Measurements from ENCODE around the gene DBH.

The DBH gene

GRCh38 chr9:133684121-133684935 lies 48.2 kb downstream of the DBH start:
- Histone ChIP-seq H3K4me1 (ENCODE audit: control extremely low read depth in 1 of 4, control insufficient read depth in 4 of 4, insufficient read depth in 4 of 4, low read length in 3 of 4) (no peaks in the 10 kb centered on the region), H3K36me3 (ENCODE audit: control insufficient read depth in 4 of 4, insufficient read depth in 4 of 4, low read length in 3 of 4) (no peaks in the 10 kb centered on the region), H3K27me3 (replicated peaks in 2 of 5; ENCODE audit: control insufficient read depth in 4 of 5, insufficient read depth in 5 of 5, low read length in 4 of 5) (peaks cover 0 to 2% (median 0%) of the 10 kb centered on the region in 5 experiments), H3K4me3 (ENCODE audit: control insufficient read depth in 1 of 7, extremely low read depth in 1 of 7, insufficient read depth in 4 of 7, low read depth in 2 of 7, low read length in 6 of 7) (no peak overlapping the region), H3K9me3 (ENCODE audit: control extremely low read depth in 1 of 5, control insufficient read depth in 4 of 5, insufficient read depth in 2 of 5, low read depth in 1 of 5, low read length in 4 of 5) (no peaks in the 10 kb centered on the region), H3K27ac (ENCODE audit: insufficient read depth in 1 of 2, low read depth in 1 of 2, low read length in 2 of 2, poor library complexity in 1 of 2, severe bottlenecking in 2 of 2) (no peak overlapping the region)
- CTCF ChIA-PET = interaction anchor here (1.2 kb wide), 1 partner anchor 17 kb away, joined by 3 read pairs; no protein-coding TSS in a partner anchor
- no peak for DNase-seq
- WGBS (ENCODE audit: insufficient coverage) = 97% methylated on average over 21 of the region's 26 CpGs
- POLR2A ChIA-PET = no interaction called here

GRCh38 chr9:133684936-133685361 lies 48.8 kb downstream of the DBH start:
- 94% methylated on average over 14 of the region's 17 CpGs for WGBS (ENCODE audit: insufficient coverage)
- Histone ChIP-seq H3K27me3 (replicated peaks in 2 of 5; ENCODE audit: control insufficient read depth in 4 of 5, insufficient read depth in 5 of 5, low read length in 4 of 5) (peaks cover 0 to 2% (median 0%) of the 10 kb centered on the region in 5 experiments), H3K4me3 (ENCODE audit: control insufficient read depth in 1 of 7, extremely low read depth in 1 of 7, insufficient read depth in 4 of 7, low read depth in 2 of 7, low read length in 6 of 7) (no peak overlapping the region), H3K4me1 (ENCODE audit: control extremely low read depth in 1 of 4, control insufficient read depth in 4 of 4, insufficient read depth in 4 of 4, low read length in 3 of 4) (no peaks in the 10 kb centered on the region), H3K9me3 (ENCODE audit: control extremely low read depth in 1 of 5, control insufficient read depth in 4 of 5, insufficient read depth in 2 of 5, low read depth in 1 of 5, low read length in 4 of 5) (no peaks in the 10 kb centered on the region), H3K36me3 (ENCODE audit: control insufficient read depth in 4 of 4, insufficient read depth in 4 of 4, low read length in 3 of 4) (no peaks in the 10 kb centered on the region), H3K27ac (ENCODE audit: insufficient read depth in 1 of 2, low read depth in 1 of 2, low read length in 2 of 2, poor library complexity in 1 of 2, severe bottlenecking in 2 of 2) (no peak overlapping the region)
- ChIA-PET CTCF (interaction anchor here (0.8 kb wide), 1 partner anchor 12 kb away, joined by 3 read pairs; no protein-coding TSS in a partner anchor), POLR2A (no interaction called here)
- DNase-seq = no peak

GRCh38 chr9:133685653-133686609 lies 49.8 kb downstream of the DBH start:
- no peak overlapping the region for H3K27ac ChIP-seq (ENCODE audit: insufficient read depth in 1 of 2, low read depth in 1 of 2, low read length in 2 of 2, poor library complexity in 1 of 2, severe bottlenecking in 2 of 2)
- H3K4me3 ChIP-seq (ENCODE audit: control insufficient read depth in 1 of 7, extremely low read depth in 1 of 7, insufficient read depth in 4 of 7, low read depth in 2 of 7, low read length in 6 of 7) = no peak overlapping the region
- H3K27me3 ChIP-seq (replicated peaks in 2 of 5; ENCODE audit: control insufficient read depth in 4 of 5, insufficient read depth in 5 of 5, low read length in 4 of 5) = peaks cover 0 to 2% (median 0%) of the 10 kb centered on the region in 5 experiments
- no peaks in the 10 kb centered on the region for H3K36me3 ChIP-seq (ENCODE audit: control insufficient read depth in 4 of 4, insufficient read depth in 4 of 4, low read length in 3 of 4)
- no peaks in the 10 kb centered on the region for H3K4me1 ChIP-seq (ENCODE audit: control extremely low read depth in 1 of 4, control insufficient read depth in 4 of 4, insufficient read depth in 4 of 4, low read length in 3 of 4)
- CTCF ChIA-PET = interaction anchor here (0.8 to 1.4 kb wide), 3 partner anchors 12 to 32 kb away, joined by 3 read pairs; no protein-coding TSS in a partner anchor
- POLR2A ChIA-PET = no interaction called here
- no peak for DNase-seq
- WGBS (ENCODE audit: insufficient coverage) = 96% methylated on average over 15 of the region's 18 CpGs
- H3K9me3 ChIP-seq (ENCODE audit: control extremely low read depth in 1 of 5, control insufficient read depth in 4 of 5, insufficient read depth in 2 of 5, low read depth in 1 of 5, low read length in 4 of 5) = no peaks in the 10 kb centered on the region

GRCh38 chr9:133686642-133687575 lies 50.7 kb downstream of the DBH start:
- no peak overlapping the region for H3K27ac ChIP-seq (ENCODE audit: insufficient read depth in 1 of 2, low read depth in 1 of 2, low read length in 2 of 2, poor library complexity in 1 of 2, severe bottlenecking in 2 of 2)
- H3K4me1 ChIP-seq (ENCODE audit: control extremely low read depth in 1 of 4, control insufficient read depth in 4 of 4, insufficient read depth in 4 of 4, low read length in 3 of 4) = no peaks in the 10 kb centered on the region
- 97% methylated on average over 20 of the region's 24 CpGs for WGBS (ENCODE audit: insufficient coverage)
- DNase-seq = no peak
- no peak overlapping the region for H3K4me3 ChIP-seq (ENCODE audit: control insufficient read depth in 1 of 7, extremely low read depth in 1 of 7, insufficient read depth in 4 of 7, low read depth in 2 of 7, low read length in 6 of 7)
- H3K9me3 ChIP-seq (ENCODE audit: control extremely low read depth in 1 of 5, control insufficient read depth in 4 of 5, insufficient read depth in 2 of 5, low read depth in 1 of 5, low read length in 4 of 5) = no peaks in the 10 kb centered on the region
- H3K27me3 ChIP-seq (replicated peaks in 2 of 5; ENCODE audit: control insufficient read depth in 4 of 5, insufficient read depth in 5 of 5, low read length in 4 of 5) = peaks cover 0 to 2% (median 0%) of the 10 kb centered on the region in 5 experiments
- CTCF ChIA-PET = interaction anchor here (1.4 kb wide), 2 partner anchors 11 to 31 kb away, joined by 3 read pairs; no protein-coding TSS in a partner anchor
- no peaks in the 10 kb centered on the region for H3K36me3 ChIP-seq (ENCODE audit: control insufficient read depth in 4 of 4, insufficient read depth in 4 of 4, low read length in 3 of 4)
- POLR2A ChIA-PET = no interaction called here

DNA sequence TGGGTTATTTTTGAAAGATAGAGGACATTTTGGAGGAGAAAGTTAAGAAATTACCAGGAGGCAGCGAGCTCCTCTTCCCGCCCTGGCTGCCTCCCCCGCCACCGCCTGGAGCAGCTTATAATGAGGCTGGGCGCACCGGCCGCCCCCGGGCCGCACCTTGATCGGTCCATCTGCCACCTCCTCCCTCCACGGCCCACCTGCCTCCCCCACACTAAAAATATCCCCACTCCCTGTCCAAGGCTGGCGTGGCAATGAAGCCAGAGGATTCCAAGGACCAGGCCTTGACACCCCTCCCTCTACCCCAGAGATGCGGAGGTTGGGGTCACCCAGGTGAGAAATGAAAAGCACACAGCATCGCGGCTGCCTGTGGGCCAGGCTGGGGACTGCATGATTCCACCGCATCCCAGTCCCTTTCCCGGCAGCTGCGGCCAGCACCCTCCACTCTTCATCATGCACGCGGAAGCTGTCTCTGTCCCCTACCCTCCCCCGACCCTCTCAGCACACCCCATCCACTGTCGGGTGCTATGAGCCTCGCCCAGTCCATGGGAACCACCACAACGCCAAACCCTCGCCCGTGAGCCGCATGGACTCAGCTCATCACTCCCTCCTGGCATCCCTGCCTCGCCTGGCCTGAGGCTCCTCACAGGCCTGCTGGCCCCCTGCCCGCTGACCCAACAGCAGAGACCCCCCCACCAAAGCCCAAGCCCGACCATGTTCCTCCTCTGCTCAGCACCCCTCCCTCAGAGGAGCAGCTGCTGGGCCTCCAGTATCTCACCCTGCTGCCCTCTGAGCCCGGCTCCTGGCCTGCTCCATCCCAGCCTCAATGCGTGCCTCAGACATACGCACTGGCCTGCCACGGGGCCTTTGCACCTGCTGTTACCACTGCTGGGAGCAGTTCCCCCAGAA lies 51.9 kb downstream of the DBH start:
- H3K4me3 ChIP-seq (ENCODE audit: control insufficient read depth in 1 of 7, extremely low read depth in 1 of 7, insufficient read depth in 4 of 7, low read depth in 2 of 7, low read length in 6 of 7) = no peak overlapping the region
- H3K4me1 ChIP-seq (ENCODE audit: control extremely low read depth in 1 of 4, control insufficient read depth in 4 of 4, insufficient read depth in 4 of 4, low read length in 3 of 4) = no peaks in the 10 kb centered on the region
- no peak for DNase-seq
- POLR2A ChIA-PET = no interaction called here
- H3K36me3 ChIP-seq (ENCODE audit: control insufficient read depth in 4 of 4, insufficient read depth in 4 of 4, low read length in 3 of 4) = no peaks in the 10 kb centered on the region
- H3K9me3 ChIP-seq (ENCODE audit: control extremely low read depth in 1 of 5, control insufficient read depth in 4 of 5, insufficient read depth in 2 of 5, low read depth in 1 of 5, low read length in 4 of 5) = no peaks in the 10 kb centered on the region
- CTCF ChIA-PET = interaction anchor here (1.3 kb wide), 1 partner anchor 13 kb away, joined by 3 read pairs; no protein-coding TSS in a partner anchor
- H3K27ac ChIP-seq (ENCODE audit: insufficient read depth in 1 of 2, low read depth in 1 of 2, low read length in 2 of 2, poor library complexity in 1 of 2, severe bottlenecking in 2 of 2) = no peak overlapping the region
- H3K27me3 ChIP-seq (replicated peaks in 2 of 5; ENCODE audit: control insufficient read depth in 4 of 5, insufficient read depth in 5 of 5, low read length in 4 of 5) = peaks cover 0 to 2% (median 0%) of the 10 kb centered on the region in 5 experiments
- 98% methylated on average over 29 of the region's 34 CpGs for WGBS (ENCODE audit: insufficient coverage)

Data from common myeloid progenitor, CD34-positive (primary cell).